Smooth muscle cell of the brain vasculature (primary cell): ENCODE measurements around the gene C1QTNF3.
"Not testable (repeated sequence)": the region's sequence is repeated elsewhere in the genome, so short reads cannot be mapped to it uniquely, and the experiment has no call there.

Source experiments
- DNase-seq: peaks from one replicate; pipeline ENCODE4 v3.0.0-alpha.2; 2012; ENCODE audit warnings: low read depth, low spot score

Gene C1QTNF3

GRCh38 chr5:34022121-34022705 lies 20.8 kb downstream of the C1QTNF3 start:
- no peak for DNase-seq

GRCh38 chr5:34021334-34021733 lies 21.7 kb downstream of the C1QTNF3 start:
- DNase-seq = no peak

GRCh38 chr5:34020726-34021125 lies 22.3 kb downstream of the C1QTNF3 start:
- DNase-seq = no peak

- DNase-seq = no peak
These were observed 25.8 kb downstream of the C1QTNF3 start for GRCh38 chr5:34017254-34017653.

- no peak for DNase-seq
These were observed 26.3 kb downstream of the C1QTNF3 start for GRCh38 chr5:34016750-34017149.

GRCh38 chr5:34016222-34016621 lies 26.8 kb downstream of the C1QTNF3 start:
- DNase-seq = no peak

GRCh38 chr5:34015120-34015822 lies 27.7 kb downstream of the C1QTNF3 start:
- DNase-seq = no peak

- no peak for DNase-seq
These were observed 28.4 kb downstream of the C1QTNF3 start for GRCh38 chr5:34014626-34015025.

GRCh38 chr5:34013547-34013946 lies 29.5 kb downstream of the C1QTNF3 start:
- no peak for DNase-seq

- no peak for DNase-seq
These were observed 30.2 kb downstream of the C1QTNF3 start for GRCh38 chr5:34012791-34013190.

GRCh38 chr5:34011536-34011935 lies 31.5 kb downstream of the C1QTNF3 start:
- DNase-seq = no peak

- DNase-seq = not testable (repeated sequence)
These were observed 32.9 kb downstream of the C1QTNF3 start for GRCh38 chr5:34010146-34010545.

- no peak for DNase-seq
These were observed 33.4 kb downstream of the C1QTNF3 start for GRCh38 chr5:34009610-34010009.

GRCh38 chr5:34008802-34009201 lies 34.2 kb downstream of the C1QTNF3 start:
- DNase-seq = no peak

- peak; percentile 92 for DNase-seq
These were observed 35.1 kb downstream of the C1QTNF3 start, which contains the start of gene AMACR for GRCh38 chr5:34007621-34008600. Gene AMACR, minus strand, starts transcription at chr5:34008050. Its CDS starts 31 bp downstream, at chr5:34008019.

- no peak for DNase-seq
These were observed 35.8 kb downstream of the C1QTNF3 start for GRCh38 chr5:34007201-34007620.

- DNase-seq = no peak
These were observed 37.3 kb downstream of the C1QTNF3 start for GRCh38 chr5:34005681-34006080.

GRCh38 chr5:34005211-34005610 lies 37.8 kb downstream of the C1QTNF3 start:
- no peak for DNase-seq

GRCh38 chr5:34003941-34004340 lies 39.1 kb downstream of the C1QTNF3 start:
- DNase-seq = no peak

- DNase-seq = no peak
These were observed 40.2 kb downstream of the C1QTNF3 start for GRCh38 chr5:34002629-34003328.

- DNase-seq = no peak
These were observed 41.7 kb downstream of the C1QTNF3 start for GRCh38 chr5:34001241-34001841.
